ENCODE results near the gene OTULIN. TPM values are rescaled to one million over a fixed set of nuclear protein-coding genes. Genes with fewer than 3 reads are reported as not detected.

Gene OTULIN
- total and polyA plus RNA-seq, 11 donors, result 7.6 to 42.0 (median 27.1) TPM

DNA sequence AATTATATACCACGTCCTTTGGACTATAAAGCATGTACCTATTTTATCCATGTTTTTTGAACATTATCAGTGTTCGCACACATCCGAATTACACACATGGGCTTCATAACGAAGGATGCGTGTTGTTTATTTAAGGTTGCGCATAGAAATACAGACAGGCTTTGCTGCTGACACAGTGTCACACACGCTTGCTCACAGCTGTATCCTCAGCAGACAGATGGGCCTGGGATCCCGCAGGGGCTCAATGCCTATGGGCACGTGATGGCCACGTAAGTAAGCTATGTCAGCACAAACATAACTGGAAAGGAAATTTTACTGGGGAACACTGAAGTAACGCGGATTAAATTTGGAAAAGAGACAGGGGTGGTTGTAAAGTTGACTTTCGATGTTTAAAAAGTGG is 76.6 kb downstream of the OTULIN start:
- Histone ChIP-seq H3K27ac (peak overlapping the region in 1 of 12 donors; percentile 51), H3K4me1 (peaks cover 0 to 69% (median 29%) of the 10 kb centered on the region in 12 donors)
- intact Hi-C loops (cut with DNase I), result loop anchor here in 5 of 10 donors (5.0 to 10.0 kb wide), 3 partner anchors 114 to 134 kb away; partner anchors contain the start of gene ANKH (in 4 of the 5)

GRCh38 chr5:14741801-14742440 is 77.4 kb downstream of the OTULIN start:
- H3K4me1 ChIP-seq, result peaks cover 0 to 61% (median 26%) of the 10 kb centered on the region in 12 donors
- intact Hi-C loops (cut with DNase I), result loop anchor here in 5 of 10 donors (5.0 to 10.0 kb wide), 3 partner anchors 113 to 133 kb away; partner anchors contain the start of gene ANKH (in 4 of the 5)
- WGBS, 4 donors, result 55 to 74% (median 67%) methylated on average over 11 of the region's 11 CpGs
- ATAC-seq, result peak in 1 of 4 donors; percentile 2
- DNase-seq, result no peak
- peak overlapping the region in 4 of 12 donors; percentile 20 to 51 (median 36) for H3K27ac ChIP-seq
- no peaks in the 10 kb centered on the region for H3K9me3 ChIP-seq
- TF ChIP-seq, protein P1, sequence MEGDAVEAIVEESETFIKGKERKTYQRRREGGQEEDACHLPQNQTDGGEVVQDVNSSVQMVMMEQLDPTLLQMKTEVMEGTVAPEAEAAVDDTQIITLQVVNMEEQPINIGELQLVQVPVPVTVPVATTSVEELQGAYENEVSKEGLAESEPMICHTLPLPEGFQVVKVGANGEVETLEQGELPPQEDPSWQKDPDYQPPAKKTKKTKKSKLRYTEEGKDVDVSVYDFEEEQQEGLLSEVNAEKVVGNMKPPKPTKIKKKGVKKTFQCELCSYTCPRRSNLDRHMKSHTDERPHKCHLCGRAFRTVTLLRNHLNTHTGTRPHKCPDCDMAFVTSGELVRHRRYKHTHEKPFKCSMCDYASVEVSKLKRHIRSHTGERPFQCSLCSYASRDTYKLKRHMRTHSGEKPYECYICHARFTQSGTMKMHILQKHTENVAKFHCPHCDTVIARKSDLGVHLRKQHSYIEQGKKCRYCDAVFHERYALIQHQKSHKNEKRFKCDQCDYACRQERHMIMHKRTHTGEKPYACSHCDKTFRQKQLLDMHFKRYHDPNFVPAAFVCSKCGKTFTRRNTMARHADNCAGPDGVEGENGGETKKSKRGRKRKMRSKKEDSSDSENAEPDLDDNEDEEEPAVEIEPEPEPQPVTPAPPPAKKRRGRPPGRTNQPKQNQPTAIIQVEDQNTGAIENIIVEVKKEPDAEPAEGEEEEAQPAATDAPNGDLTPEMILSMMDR (IDR thresholded peaks at IDR 0.05), result no peak
- TF ChIP-seq POLR2A (IDR thresholded peaks at IDR 0.05), result no peak
- no peaks in the 10 kb centered on the region for H3K27me3 ChIP-seq
- H3K36me3 ChIP-seq, result peaks cover 0 to 92% (median 59%) of the 10 kb centered on the region in 9 donors
- no peak overlapping the region for H3K4me3 ChIP-seq

More for the DNA sequence above, 76.6 kb downstream of the OTULIN start:
- no peaks in the 10 kb centered on the region for H3K9me3 ChIP-seq
- no peak for DNase-seq
- ATAC-seq, result no peak
- 97 to 98% (median 98%) methylated on average over 13 of the region's 13 CpGs for WGBS, 4 donors
- H3K27me3 ChIP-seq, result no peaks in the 10 kb centered on the region
- no peak for TF ChIP-seq POLR2A (IDR thresholded peaks at IDR 0.05)
- TF ChIP-seq, protein P1 (IDR thresholded peaks at IDR 0.05), result no peak
- H3K4me3 ChIP-seq, result no peak overlapping the region
- peaks cover 0 to 89% (median 55%) of the 10 kb centered on the region in 9 donors for H3K36me3 ChIP-seq

DNA sequence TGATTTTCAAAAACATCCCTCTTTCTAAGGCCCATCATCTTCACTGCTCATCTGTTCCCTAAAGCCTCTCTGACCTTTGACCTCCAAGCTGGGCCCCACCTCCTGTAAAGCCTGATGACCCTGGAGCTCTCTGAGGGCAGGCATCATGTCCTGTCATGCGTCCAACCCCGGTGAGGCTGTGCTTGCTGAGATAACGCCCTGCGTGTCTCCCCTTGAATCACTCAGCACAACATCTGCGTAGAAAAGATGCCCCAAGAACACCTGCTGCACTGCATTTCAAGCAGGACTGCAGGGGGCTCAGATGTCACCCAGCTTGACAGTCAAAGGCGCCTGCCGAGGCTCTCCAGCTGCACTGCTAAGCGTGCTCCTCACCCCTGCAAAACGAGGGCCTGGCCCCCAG is 78.0 kb downstream of the OTULIN start:
- WGBS, 4 donors, result 58 to 75% (median 69%) methylated on average over 9 of the region's 9 CpGs
- H3K27me3 ChIP-seq, result no peaks in the 10 kb centered on the region
- intact Hi-C loops (cut with DNase I), result loop anchor here in 5 of 10 donors (5.0 to 10.0 kb wide), 3 partner anchors 112 to 132 kb away; partner anchors contain the start of gene ANKH (in 4 of the 5)
- H3K9me3 ChIP-seq, result no peaks in the 10 kb centered on the region
- DNase-seq (no peak), ATAC-seq (no peak)
- TF ChIP-seq, protein P1 (IDR thresholded peaks at IDR 0.05), result no peak
- TF ChIP-seq POLR2A (IDR thresholded peaks at IDR 0.05), result no peak
- H3K27ac ChIP-seq, result peak overlapping the region in 4 of 12 donors; percentile 20 to 51 (median 36)
- H3K36me3 ChIP-seq, result peaks cover 0 to 92% (median 59%) of the 10 kb centered on the region in 9 donors
- no peak overlapping the region for H3K4me3 ChIP-seq
- H3K4me1 ChIP-seq, result peaks cover 0 to 55% (median 23%) of the 10 kb centered on the region in 12 donors

DNA sequence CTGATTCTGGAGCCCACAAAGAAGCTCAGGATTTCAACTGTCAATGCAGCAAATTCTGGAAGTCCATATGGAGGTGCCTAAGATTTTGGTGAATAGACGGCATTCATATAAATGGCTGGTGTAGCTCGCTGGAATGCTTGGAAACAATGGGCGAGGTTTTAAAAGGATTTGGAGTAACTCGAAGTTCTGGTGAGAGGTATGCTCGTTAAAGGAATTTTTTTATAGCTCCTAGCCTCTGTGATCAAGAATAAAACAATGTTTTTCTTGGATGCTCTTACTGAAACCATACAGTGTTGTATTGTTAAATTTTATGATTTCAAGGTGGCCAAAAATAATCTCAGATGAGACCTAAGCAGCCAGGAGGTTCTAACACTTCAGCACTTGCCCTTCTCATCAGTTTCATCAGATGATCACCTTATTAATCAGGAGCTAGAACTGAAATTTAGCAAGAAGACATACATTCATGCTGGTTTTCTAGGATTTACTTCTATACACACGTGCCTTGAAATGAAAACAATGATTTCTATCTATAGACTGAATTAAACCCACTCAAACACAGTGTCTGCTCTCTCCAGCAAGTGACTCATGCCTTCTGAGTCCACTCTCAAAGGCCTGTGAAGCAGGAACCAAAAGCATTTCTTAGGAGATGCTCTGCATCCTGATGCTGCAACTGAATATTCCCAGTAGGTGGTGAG is 79.2 kb downstream of the OTULIN start:
- Histone ChIP-seq H3K9me3 (no peaks in the 10 kb centered on the region), H3K4me3 (no peak overlapping the region), H3K4me1 (peaks cover 0 to 48% (median 22%) of the 10 kb centered on the region in 12 donors), H3K36me3 (peaks cover 0 to 92% (median 66%) of the 10 kb centered on the region in 9 donors), H3K27ac (peak overlapping the region in 3 of 12 donors; percentile 43 to 72 (median 58)), H3K27me3 (no peaks in the 10 kb centered on the region)
- TF ChIP-seq, protein P1 (IDR thresholded peaks at IDR 0.05), result no peak
- no peak for TF ChIP-seq POLR2A (IDR thresholded peaks at IDR 0.05)
- 72 to 87% (median 81%) methylated on average over 6 of the region's 6 CpGs for WGBS, 4 donors
- no peak for ATAC-seq
- intact Hi-C loops (cut with DNase I), result loop anchor here in 5 of 10 donors (5.0 to 10.0 kb wide), 3 partner anchors 111 to 131 kb away; partner anchors contain the start of gene ANKH (in 4 of the 5)
- no peak for DNase-seq
